Measurements from ENCODE around the gene TBL3. TPM values are rescaled to one million over a fixed set of nuclear protein-coding genes. Genes with fewer than 3 reads are reported as not detected.

Gene TBL3
- total and polyA plus RNA-seq, 4 donors = 12.5 to 24.3 (median 14.2) TPM

DNA sequence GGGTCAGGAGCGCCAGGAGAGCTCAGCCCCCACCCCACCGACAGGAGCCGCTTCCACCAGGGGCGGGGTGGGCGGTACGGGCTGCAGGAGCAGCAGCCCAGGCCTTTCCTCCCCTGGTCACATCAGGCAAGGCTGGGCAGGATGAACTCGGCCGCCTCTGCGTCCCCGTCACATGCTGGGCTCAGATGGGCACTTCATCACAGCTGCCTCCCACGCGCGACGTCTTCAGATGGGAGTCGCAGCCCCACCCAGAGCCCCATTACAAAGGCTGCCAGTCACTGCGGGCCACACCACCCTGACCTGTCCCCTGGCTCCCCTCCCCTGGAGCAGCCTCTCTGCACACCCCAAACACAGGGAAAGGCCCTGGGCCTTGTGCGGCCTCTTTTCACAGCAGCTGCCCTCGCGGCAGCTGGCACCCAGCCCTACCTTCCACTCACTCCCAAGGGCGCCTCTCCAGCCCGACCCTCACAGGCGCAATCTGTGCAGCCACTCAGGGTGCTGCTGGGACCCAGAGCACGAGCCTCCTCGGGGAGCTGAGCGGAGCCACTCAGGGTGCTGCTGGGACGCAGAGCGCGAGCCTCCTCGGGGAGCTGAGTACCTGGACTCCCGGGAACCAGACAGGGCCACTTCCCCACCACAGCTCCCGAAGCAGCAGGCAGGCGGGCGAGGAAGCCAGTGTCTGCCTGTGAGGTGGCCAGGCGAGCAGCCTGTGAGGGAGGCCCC is 33.1 kb downstream of the TBL3 start:
- H3K4me1 ChIP-seq (ENCODE audit: control insufficient read depth in 4 of 4, insufficient read depth in 4 of 4, low read length in 3 of 4) = peaks cover 36 to 52% (median 46%) of the 10 kb centered on the region in 4 donors
- H3K27ac ChIP-seq (ENCODE audit: low read depth in 1 of 2, low read length in 2 of 2) = no peak overlapping the region

DNA sequence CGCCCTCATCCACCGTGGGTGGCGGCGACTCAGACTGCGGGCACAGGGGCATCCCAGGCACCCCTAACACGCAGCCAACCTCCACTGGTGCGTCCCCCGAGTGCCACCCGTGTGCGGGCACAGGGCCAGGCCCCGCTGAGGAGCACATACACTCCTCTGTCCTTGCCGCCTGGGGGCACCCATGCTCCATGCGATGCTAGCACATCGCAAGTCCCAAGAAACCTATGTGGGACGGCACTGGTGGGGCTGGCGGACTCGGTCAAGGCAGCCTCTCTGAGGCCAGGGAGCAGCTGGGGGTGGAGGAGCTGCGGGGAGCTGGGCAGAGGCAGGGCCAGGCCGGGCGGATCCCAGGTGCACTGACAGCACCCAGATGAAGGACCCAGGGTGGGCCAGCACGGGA is 33.8 kb downstream of the TBL3 start:
- no peak overlapping the region for H3K4me3 ChIP-seq (ENCODE audit: low read depth in 1 of 3, low read length in 3 of 3)
- 83% methylated on average over 21 of the region's 21 CpGs for WGBS
- peaks cover 36 to 59% (median 53%) of the 10 kb centered on the region in 4 donors for H3K4me1 ChIP-seq (ENCODE audit: control insufficient read depth in 4 of 4, insufficient read depth in 4 of 4, low read length in 3 of 4)
- DNase-seq (ENCODE audit: low spot score) = no peak
- no peak overlapping the region for H3K27ac ChIP-seq (ENCODE audit: low read depth in 1 of 2, low read length in 2 of 2)
- H3K9ac ChIP-seq (ENCODE audit: low read depth in 1 of 2, low read length in 2 of 2) = no peak overlapping the region
- H3K36me3 ChIP-seq (ENCODE audit: control insufficient read depth in 4 of 4, insufficient read depth in 3 of 4, low read depth in 1 of 4, low read length in 3 of 4) = peaks cover 13 to 27% (median 13%) of the 10 kb centered on the region in 4 donors
- no peaks in the 10 kb centered on the region for H3K27me3 ChIP-seq (ENCODE audit: control insufficient read depth in 4 of 4, insufficient read depth in 4 of 4, low read length in 3 of 4)
- TF ChIP-seq, protein P1, sequence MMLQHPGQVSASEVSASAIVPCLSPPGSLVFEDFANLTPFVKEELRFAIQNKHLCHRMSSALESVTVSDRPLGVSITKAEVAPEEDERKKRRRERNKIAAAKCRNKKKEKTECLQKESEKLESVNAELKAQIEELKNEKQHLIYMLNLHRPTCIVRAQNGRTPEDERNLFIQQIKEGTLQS (IDR thresholded peaks at IDR 0.05) = no peak
- no peak for TF ChIP-seq HNF4A (conservative IDR thresholded peaks at IDR 0.05)
- TF ChIP-seq TAF1 (conservative IDR thresholded peaks at IDR 0.05) = no peak
- no peaks in the 10 kb centered on the region for H3K9me3 ChIP-seq (ENCODE audit: control insufficient read depth in 4 of 4, low read length in 3 of 4)

More for the DNA sequence above, 33.1 kb downstream of the TBL3 start:
- WGBS = 82% methylated on average over 34 of the region's 34 CpGs
- Histone ChIP-seq H3K9ac (ENCODE audit: low read depth in 1 of 2, low read length in 2 of 2) (no peak overlapping the region), H3K4me3 (ENCODE audit: low read depth in 1 of 3, low read length in 3 of 3) (no peak overlapping the region), H3K27me3 (ENCODE audit: control insufficient read depth in 4 of 4, insufficient read depth in 4 of 4, low read length in 3 of 4) (no peaks in the 10 kb centered on the region), H3K36me3 (ENCODE audit: control insufficient read depth in 4 of 4, insufficient read depth in 3 of 4, low read depth in 1 of 4, low read length in 3 of 4) (peaks cover 14 to 34% (median 15%) of the 10 kb centered on the region in 4 donors), H3K9me3 (ENCODE audit: control insufficient read depth in 4 of 4, low read length in 3 of 4) (no peaks in the 10 kb centered on the region)
- TF ChIP-seq JUND (IDR thresholded peaks at IDR 0.05) = no peak
- TF ChIP-seq YY1 (IDR thresholded peaks at IDR 0.05) = no peak
- no peak for TF ChIP-seq HNF4A (conservative IDR thresholded peaks at IDR 0.05)
- DNase-seq (ENCODE audit: low spot score) = no peak

DNA sequence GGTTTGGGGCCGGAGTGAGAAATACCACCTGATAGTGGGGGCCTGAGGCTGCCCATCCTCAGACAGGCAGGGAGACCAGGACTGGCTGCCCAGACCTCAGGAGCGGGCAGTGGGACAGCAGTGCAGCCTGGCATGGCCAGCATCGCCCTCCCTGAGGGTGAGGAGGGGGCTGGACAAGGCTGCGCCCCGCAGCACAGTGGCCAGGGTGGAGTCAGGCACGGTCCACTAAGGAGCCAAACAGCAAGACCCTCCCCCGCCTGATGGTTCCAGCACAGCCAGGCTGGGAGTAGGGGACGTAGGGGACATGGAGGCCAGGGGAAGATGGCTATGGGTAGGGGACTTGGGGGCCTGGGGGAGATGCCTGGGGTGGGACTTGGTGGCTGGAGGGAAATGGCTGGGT is 34.5 kb downstream of the TBL3 start:
- WGBS = 94% methylated on average over 8 of the region's 8 CpGs
- Histone ChIP-seq H3K9me3 (ENCODE audit: control insufficient read depth in 4 of 4, low read length in 3 of 4) (no peaks in the 10 kb centered on the region), H3K4me3 (ENCODE audit: low read depth in 1 of 3, low read length in 3 of 3) (no peak overlapping the region), H3K9ac (ENCODE audit: low read depth in 1 of 2, low read length in 2 of 2) (no peak overlapping the region), H3K4me1 (ENCODE audit: control insufficient read depth in 4 of 4, insufficient read depth in 4 of 4, low read length in 3 of 4) (peaks cover 36 to 59% (median 53%) of the 10 kb centered on the region in 4 donors), H3K36me3 (ENCODE audit: control insufficient read depth in 4 of 4, insufficient read depth in 3 of 4, low read depth in 1 of 4, low read length in 3 of 4) (peaks cover 8 to 20% (median 10%) of the 10 kb centered on the region in 4 donors), H3K27me3 (ENCODE audit: control insufficient read depth in 4 of 4, insufficient read depth in 4 of 4, low read length in 3 of 4) (no peaks in the 10 kb centered on the region), H3K27ac (ENCODE audit: low read depth in 1 of 2, low read length in 2 of 2) (no peak overlapping the region)
- TF ChIP-seq HNF4G (IDR thresholded peaks at IDR 0.05) (no peak), RAD21 (IDR thresholded peaks at IDR 0.05) (no peak), EGR1 (IDR thresholded peaks at IDR 0.05; ENCODE audit: low read depth in 2 of 2) (no peak), TAF1 (conservative IDR thresholded peaks at IDR 0.05) (no peak), JUND (IDR thresholded peaks at IDR 0.05) (no peak), FOXA1 (IDR thresholded peaks at IDR 0.05) (no peak), NR2F2 (IDR thresholded peaks at IDR 0.05) (no peak), YY1 (IDR thresholded peaks at IDR 0.05) (no peak), SP1 (IDR thresholded peaks at IDR 0.05) (no peak), GABPA (IDR thresholded peaks at IDR 0.05 in 1 of 2, conservative IDR thresholded peaks at IDR 0.05 in 1 of 2) (no peak), HNF4A (conservative IDR thresholded peaks at IDR 0.05) (no peak), FOXA2 (IDR thresholded peaks at IDR 0.05) (no peak), RXRA (IDR thresholded peaks at IDR 0.05) (no peak)
- TF ChIP-seq, protein P2, sequence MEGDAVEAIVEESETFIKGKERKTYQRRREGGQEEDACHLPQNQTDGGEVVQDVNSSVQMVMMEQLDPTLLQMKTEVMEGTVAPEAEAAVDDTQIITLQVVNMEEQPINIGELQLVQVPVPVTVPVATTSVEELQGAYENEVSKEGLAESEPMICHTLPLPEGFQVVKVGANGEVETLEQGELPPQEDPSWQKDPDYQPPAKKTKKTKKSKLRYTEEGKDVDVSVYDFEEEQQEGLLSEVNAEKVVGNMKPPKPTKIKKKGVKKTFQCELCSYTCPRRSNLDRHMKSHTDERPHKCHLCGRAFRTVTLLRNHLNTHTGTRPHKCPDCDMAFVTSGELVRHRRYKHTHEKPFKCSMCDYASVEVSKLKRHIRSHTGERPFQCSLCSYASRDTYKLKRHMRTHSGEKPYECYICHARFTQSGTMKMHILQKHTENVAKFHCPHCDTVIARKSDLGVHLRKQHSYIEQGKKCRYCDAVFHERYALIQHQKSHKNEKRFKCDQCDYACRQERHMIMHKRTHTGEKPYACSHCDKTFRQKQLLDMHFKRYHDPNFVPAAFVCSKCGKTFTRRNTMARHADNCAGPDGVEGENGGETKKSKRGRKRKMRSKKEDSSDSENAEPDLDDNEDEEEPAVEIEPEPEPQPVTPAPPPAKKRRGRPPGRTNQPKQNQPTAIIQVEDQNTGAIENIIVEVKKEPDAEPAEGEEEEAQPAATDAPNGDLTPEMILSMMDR (IDR thresholded peaks at IDR 0.05; ENCODE audit: low read depth, low read length, missing input control) = no peak
- TF ChIP-seq, protein P1 (IDR thresholded peaks at IDR 0.05) = no peak
- TF ChIP-seq, protein P3, sequence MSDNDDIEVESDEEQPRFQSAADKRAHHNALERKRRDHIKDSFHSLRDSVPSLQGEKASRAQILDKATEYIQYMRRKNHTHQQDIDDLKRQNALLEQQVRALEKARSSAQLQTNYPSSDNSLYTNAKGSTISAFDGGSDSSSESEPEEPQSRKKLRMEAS (IDR thresholded peaks at IDR 0.05) = no peak
- TF ChIP-seq, protein P4, sequence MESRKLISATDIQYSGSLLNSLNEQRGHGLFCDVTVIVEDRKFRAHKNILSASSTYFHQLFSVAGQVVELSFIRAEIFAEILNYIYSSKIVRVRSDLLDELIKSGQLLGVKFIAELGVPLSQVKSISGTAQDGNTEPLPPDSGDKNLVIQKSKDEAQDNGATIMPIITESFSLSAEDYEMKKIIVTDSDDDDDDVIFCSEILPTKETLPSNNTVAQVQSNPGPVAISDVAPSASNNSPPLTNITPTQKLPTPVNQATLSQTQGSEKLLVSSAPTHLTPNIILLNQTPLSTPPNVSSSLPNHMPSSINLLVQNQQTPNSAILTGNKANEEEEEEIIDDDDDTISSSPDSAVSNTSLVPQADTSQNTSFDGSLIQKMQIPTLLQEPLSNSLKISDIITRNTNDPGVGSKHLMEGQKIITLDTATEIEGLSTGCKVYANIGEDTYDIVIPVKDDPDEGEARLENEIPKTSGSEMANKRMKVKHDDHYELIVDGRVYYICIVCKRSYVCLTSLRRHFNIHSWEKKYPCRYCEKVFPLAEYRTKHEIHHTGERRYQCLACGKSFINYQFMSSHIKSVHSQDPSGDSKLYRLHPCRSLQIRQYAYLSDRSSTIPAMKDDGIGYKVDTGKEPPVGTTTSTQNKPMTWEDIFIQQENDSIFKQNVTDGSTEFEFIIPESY (IDR thresholded peaks at IDR 0.05) = no peak
- TF ChIP-seq, protein P5, sequence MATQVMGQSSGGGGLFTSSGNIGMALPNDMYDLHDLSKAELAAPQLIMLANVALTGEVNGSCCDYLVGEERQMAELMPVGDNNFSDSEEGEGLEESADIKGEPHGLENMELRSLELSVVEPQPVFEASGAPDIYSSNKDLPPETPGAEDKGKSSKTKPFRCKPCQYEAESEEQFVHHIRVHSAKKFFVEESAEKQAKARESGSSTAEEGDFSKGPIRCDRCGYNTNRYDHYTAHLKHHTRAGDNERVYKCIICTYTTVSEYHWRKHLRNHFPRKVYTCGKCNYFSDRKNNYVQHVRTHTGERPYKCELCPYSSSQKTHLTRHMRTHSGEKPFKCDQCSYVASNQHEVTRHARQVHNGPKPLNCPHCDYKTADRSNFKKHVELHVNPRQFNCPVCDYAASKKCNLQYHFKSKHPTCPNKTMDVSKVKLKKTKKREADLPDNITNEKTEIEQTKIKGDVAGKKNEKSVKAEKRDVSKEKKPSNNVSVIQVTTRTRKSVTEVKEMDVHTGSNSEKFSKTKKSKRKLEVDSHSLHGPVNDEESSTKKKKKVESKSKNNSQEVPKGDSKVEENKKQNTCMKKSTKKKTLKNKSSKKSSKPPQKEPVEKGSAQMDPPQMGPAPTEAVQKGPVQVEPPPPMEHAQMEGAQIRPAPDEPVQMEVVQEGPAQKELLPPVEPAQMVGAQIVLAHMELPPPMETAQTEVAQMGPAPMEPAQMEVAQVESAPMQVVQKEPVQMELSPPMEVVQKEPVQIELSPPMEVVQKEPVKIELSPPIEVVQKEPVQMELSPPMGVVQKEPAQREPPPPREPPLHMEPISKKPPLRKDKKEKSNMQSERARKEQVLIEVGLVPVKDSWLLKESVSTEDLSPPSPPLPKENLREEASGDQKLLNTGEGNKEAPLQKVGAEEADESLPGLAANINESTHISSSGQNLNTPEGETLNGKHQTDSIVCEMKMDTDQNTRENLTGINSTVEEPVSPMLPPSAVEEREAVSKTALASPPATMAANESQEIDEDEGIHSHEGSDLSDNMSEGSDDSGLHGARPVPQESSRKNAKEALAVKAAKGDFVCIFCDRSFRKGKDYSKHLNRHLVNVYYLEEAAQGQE (IDR thresholded peaks at IDR 0.05) = no peak
- DNase-seq (ENCODE audit: low spot score) = no peak
